CD14-positive monocyte (primary cell): Measurements from ENCODE around the gene NFYC. TPM values are rescaled to one million over a fixed set of nuclear protein-coding genes. Genes with fewer than 3 reads are reported as not detected.

ENCODE experiments used
- DNase-seq, 3 donors: peaks; one replicate each; pipeline ENCODE4 v3.0.0-alpha.2; 2011 to 2022
- H2AFZ ChIP-seq: 2 replicates; pipeline ENCODE4 v1.6.0; 2012; ENCODE audit warnings: mild to moderate bottlenecking, low read depth, low read length, inconsistent platforms; ENCODE audit not compliant: insufficient read depth, poor library complexity, severe bottlenecking
- H3K27ac ChIP-seq, 2 donors: 1 replicate in 1 of 2; 2 replicates in 1 of 2; pipeline ENCODE4 v1.5.1; 2012 to 2013; ENCODE audit warnings: low read length in 2 of 2, control low read depth in 1 of 2, inconsistent platforms in 1 of 2, low read depth in 1 of 2, mild to moderate bottlenecking in 1 of 2
- H3K27me3 ChIP-seq, 2 donors: one replicate each; pipeline versions ENCODE4 v1.6.0 to v1.6.1; 2011 to 2013; ENCODE audit warnings: low read length in 2 of 2; ENCODE audit not compliant: control insufficient read depth in 2 of 2, insufficient read depth in 2 of 2
- H3K36me3 ChIP-seq, 2 donors: replicated peaks in 1 of 2; 1 replicate in 1 of 2; 2 replicates in 1 of 2; pipeline versions ENCODE4 v1.5.1 to v1.6.1; 2012 to 2013; ENCODE audit warnings: low read length in 2 of 2, control low read depth in 1 of 2, inconsistent platforms in 1 of 2, mild to moderate bottlenecking in 1 of 2; ENCODE audit not compliant: insufficient read depth in 2 of 2, control insufficient read depth in 1 of 2
- H3K4me1 ChIP-seq, 2 donors: 1 replicate in 1 of 2; 2 replicates in 1 of 2; pipeline versions ENCODE4 v1.5.1 to v1.6.1; 2012 to 2013; ENCODE audit warnings: low read length in 2 of 2, control low read depth in 1 of 2, inconsistent platforms in 1 of 2, mild to moderate bottlenecking in 1 of 2, moderate library complexity in 1 of 2; ENCODE audit not compliant: insufficient read depth in 2 of 2, control insufficient read depth in 1 of 2
- H3K4me2 ChIP-seq: replicated peaks from 2 replicates; pipeline ENCODE3; 2012; ENCODE audit warnings: low read length, moderate library complexity, mild to moderate bottlenecking; ENCODE audit not compliant: poor library complexity, severe bottlenecking; ENCODE audit errors: extremely low read depth
- H3K4me3 ChIP-seq, 3 experiments: fragments of 200-600 bp in 1 of 3; sonication (generic) in 1 of 3; replicated peaks in 1 of 3; 1 replicate in 2 of 3; 2 replicates in 1 of 3; pipeline ENCODE4 v1.5.1; 2011 to 2013; ENCODE audit warnings: low read length in 3 of 3, mild to moderate bottlenecking in 3 of 3, control low read depth in 2 of 3, low read depth in 2 of 3, inconsistent platforms in 1 of 3, moderate library complexity in 1 of 3
- H3K79me2 ChIP-seq: 2 replicates; pipeline ENCODE4 v1.6.0; 2012; ENCODE audit warnings: mild to moderate bottlenecking, control low read depth, inconsistent platforms, low read length, moderate library complexity; ENCODE audit not compliant: insufficient read depth
- H3K9ac ChIP-seq: 2 replicates; pipeline ENCODE4 v1.6.0; 2017; ENCODE audit warnings: low read length, mild to moderate bottlenecking; ENCODE audit not compliant: insufficient read depth, poor library complexity, severe bottlenecking
- H3K9me3 ChIP-seq, 2 donors: replicated peaks in 1 of 2; 1 replicate in 1 of 2; 2 replicates in 1 of 2; pipeline versions ENCODE4 v1.5.1 to v1.6.1; 2012 to 2013; ENCODE audit warnings: low read length in 2 of 2, control low read depth in 1 of 2; ENCODE audit not compliant: control insufficient read depth in 1 of 2, insufficient read depth in 1 of 2
- H4K20me1 ChIP-seq: 2 replicates; pipeline ENCODE4 v1.6.0; 2012; ENCODE audit warnings: mild to moderate bottlenecking, low read length, control low read depth, moderate library complexity; ENCODE audit not compliant: insufficient read depth
- H3K27ac Mint-ChIP-seq, 7 donors: one replicate each; pipeline ENCODE4 v1.8.0; 2020; ENCODE audit warnings: mild to moderate bottlenecking in 7 of 7, mixed read lengths in 7 of 7, moderate library complexity in 6 of 7, inconsistent platforms in 2 of 7
- H3K27me3 Mint-ChIP-seq, 3 donors: one replicate each; pipeline ENCODE4 v1.8.0; 2021 to 2022; ENCODE audit warnings: low read depth in 3 of 3, mild to moderate bottlenecking in 3 of 3, mixed read lengths in 3 of 3, moderate library complexity in 3 of 3, inconsistent platforms in 1 of 3
- H3K36me3 Mint-ChIP-seq, 2 donors: one replicate each; pipeline ENCODE4 v1.8.0; 2020; ENCODE audit warnings: mixed read lengths in 2 of 2, inconsistent platforms in 1 of 2, mild to moderate bottlenecking in 1 of 2
- H3K4me1 Mint-ChIP-seq: one replicate; pipeline ENCODE4 v1.8.0; 2020; ENCODE audit warnings: mild to moderate bottlenecking, mixed read lengths
- H3K4me3 Mint-ChIP-seq, 2 donors: one replicate each; pipeline ENCODE4 v1.8.0; 2020; ENCODE audit warnings: mild to moderate bottlenecking in 2 of 2, mixed read lengths in 2 of 2, moderate library complexity in 1 of 2
- H3K9me3 Mint-ChIP-seq, 7 donors: one replicate each; pipeline ENCODE4 v1.8.0; 2020 to 2022; ENCODE audit warnings: mixed read lengths in 7 of 7, mild to moderate bottlenecking in 6 of 7, moderate library complexity in 6 of 7, inconsistent platforms in 2 of 7
- CTCF ChIP-seq: fragments of 200-600 bp; IDR thresholded peaks from one replicate; pipeline ENCODE4 v1.8.0; 2022; ENCODE audit warnings: antibody characterized with exemption, mild to moderate bottlenecking
- WGBS: methylation state at CpG from one replicate; pipeline ENCODE4 v1.1.5; 2013; ENCODE audit warnings: missing lambda C conversion rate; ENCODE audit not compliant: insufficient coverage; 5-methylcytosine and 5-hydroxymethylcytosine counted together
- intact Hi-C, 2 donors: fragments of 100-400 bp; cut with micrococcal nuclease; formaldehyde crosslinking; loops; one replicate each; pipeline versions ENCODE4 v1.15.0 to v1.15.1; 2023
- polyA plus RNA-seq, 3 donors: library from polyadenylated mRNA; depleted of rRNA in 1 of 3; unstranded in 2 of 3; stranded (reverse) in 1 of 3; fragments of 300-500 nt in 2 of 3; fragments of >200 nt in 1 of 3; fragmentation: Illumina TruSeq in 2 of 3; gene quantifications; 1 replicate in 2 of 3; 2 replicates in 1 of 3; pipeline ENCODE4 v1.2.3, GENCODE V29; 2012 to 2021

The NFYC gene
- polyA plus RNA-seq, 3 donors: 61.2 to 142 (median 68.2) TPM

GRCh38 chr1:40715491-40716059, 24.1 kb downstream of the NFYC start:
- no peaks in the 10 kb centered on the region for H3K9me3 ChIP-seq
- H2AFZ ChIP-seq: no peak overlapping the region
- DNase-seq: no peak
- no peak overlapping the region for H3K4me2 ChIP-seq
- intact Hi-C loops: no loop called here
- no peak for TF ChIP-seq CTCF
- no peak overlapping the region for H3K4me3 ChIP-seq
- no peaks in the 10 kb centered on the region for H3K36me3 ChIP-seq
- H3K4me1 Mint-ChIP-seq: peaks cover 55% of the 10 kb centered on the region
- no peak overlapping the region for H3K9ac ChIP-seq
- WGBS: no CpG with 5 or more reads among the region's 4 CpGs
- H3K27ac Mint-ChIP-seq: peak overlapping the region in 2 of 7 donors; percentile 22 to 44
- no peaks in the 10 kb centered on the region for H3K9me3 Mint-ChIP-seq
- no peaks in the 10 kb centered on the region for H3K27me3 Mint-ChIP-seq
- no peaks in the 10 kb centered on the region for H3K27me3 ChIP-seq
- peaks cover 45% of the 10 kb centered on the region for H4K20me1 ChIP-seq
- peak overlapping the region in 1 of 2 donors; percentile 51 for H3K27ac ChIP-seq
- peaks cover 8 to 21% of the 10 kb centered on the region in 2 donors for H3K36me3 Mint-ChIP-seq
- H3K79me2 ChIP-seq: peaks cover 98% of the 10 kb centered on the region
- no peak overlapping the region for H3K4me3 Mint-ChIP-seq
- peaks cover 39 to 40% of the 10 kb centered on the region in 2 donors for H3K4me1 ChIP-seq

- H3K79me2 ChIP-seq: peaks cover 97% of the 10 kb centered on the region
- H3K9ac ChIP-seq: no peak overlapping the region
- no peaks in the 10 kb centered on the region for H3K9me3 ChIP-seq
- DNase-seq: no peak
- Mint-ChIP-seq H3K36me3 (peaks cover 10 to 23% of the 10 kb centered on the region in 2 donors), H3K9me3 (no peaks in the 10 kb centered on the region), H3K27ac (peak overlapping the region in 4 of 7 donors; percentile 6 to 65 (median 26)), H3K27me3 (no peaks in the 10 kb centered on the region), H3K4me3 (no peak overlapping the region), H3K4me1 (peaks cover 48% of the 10 kb centered on the region)
- WGBS: no CpG with 5 or more reads among the region's 1 CpG
- no peak overlapping the region for H3K4me2 ChIP-seq
- no peaks in the 10 kb centered on the region for H3K36me3 ChIP-seq
- TF ChIP-seq CTCF: no peak
- peaks cover 29% of the 10 kb centered on the region in 2 donors for H3K4me1 ChIP-seq
- H3K4me3 ChIP-seq: no peak overlapping the region
- H4K20me1 ChIP-seq: peaks cover 52% of the 10 kb centered on the region
- intact Hi-C loops: no loop called here
- no peaks in the 10 kb centered on the region for H3K27me3 ChIP-seq
- no peak overlapping the region for H2AFZ ChIP-seq
- peak overlapping the region in 1 of 2 donors; percentile 51 for H3K27ac ChIP-seq
Measured at GRCh38 chr1:40717065-40717464, 25.6 kb downstream of the NFYC start.
